Measurements from ENCODE around the gene DNAH10. TPM values are rescaled to one million over a fixed set of nuclear protein-coding genes. Genes with fewer than 3 reads are reported as not detected.

The DNAH10 gene
- total RNA-seq, 1 donor from 2014 or later, result 0.66 TPM

DNA sequence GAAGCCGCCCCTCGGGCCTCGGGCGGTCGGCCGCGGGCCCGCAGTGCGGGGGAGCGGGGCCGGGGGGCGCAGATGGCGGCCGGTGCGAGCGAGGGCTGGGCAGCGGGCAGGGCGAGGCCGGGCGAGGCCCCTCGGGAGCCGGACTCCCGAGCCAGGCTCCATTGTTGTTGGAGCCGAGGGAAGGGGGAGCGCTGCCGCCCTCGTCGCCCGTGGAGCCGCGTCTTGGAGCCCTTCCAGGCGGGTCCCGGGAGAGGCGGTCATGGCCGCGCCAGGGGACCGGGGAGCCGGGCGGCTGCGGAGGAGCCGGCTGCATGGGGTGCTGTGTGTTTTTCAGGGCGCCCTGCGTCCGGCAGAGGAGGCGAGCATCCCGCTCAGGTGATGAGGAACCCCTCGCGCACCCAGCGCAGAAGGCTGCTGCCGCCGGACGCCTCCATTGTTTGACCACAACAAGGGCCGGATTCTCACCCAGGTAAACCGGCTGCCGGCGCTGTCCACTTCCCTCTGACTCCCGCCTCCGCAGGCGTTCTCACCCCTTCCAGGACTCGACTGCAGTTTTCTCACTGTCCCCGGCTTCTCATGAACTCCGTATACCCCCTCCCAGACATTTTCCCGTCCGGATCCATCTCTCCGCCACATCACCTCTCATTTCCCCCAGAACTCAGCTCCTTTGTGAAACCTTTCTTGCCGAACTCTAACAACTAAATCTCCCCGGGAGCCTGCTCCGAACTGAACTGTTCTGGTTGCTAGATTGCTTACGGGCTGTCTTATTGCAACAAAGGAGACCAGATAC, 211.6 kb downstream of the DNAH10 start:
- peak; percentile 82 for DNase-seq
- Mint-ChIP-seq H3K4me1 (ENCODE audit: low read depth, unreplicated experiment) (peaks cover 31% of the 10 kb centered on the region), H3K27me3 (ENCODE audit: unreplicated experiment) (peaks cover 17% of the 10 kb centered on the region), H3K9me3 (ENCODE audit: unreplicated experiment) (peaks cover 16% of the 10 kb centered on the region), H3K4me3 (ENCODE audit: unreplicated experiment) (peak overlapping the region; percentile 99), H3K27ac (ENCODE audit: unreplicated experiment) (peak overlapping the region; percentile 99), H3K36me3 (ENCODE audit: unreplicated experiment) (peaks cover 13% of the 10 kb centered on the region)
- TF ChIP-seq, protein P1, sequence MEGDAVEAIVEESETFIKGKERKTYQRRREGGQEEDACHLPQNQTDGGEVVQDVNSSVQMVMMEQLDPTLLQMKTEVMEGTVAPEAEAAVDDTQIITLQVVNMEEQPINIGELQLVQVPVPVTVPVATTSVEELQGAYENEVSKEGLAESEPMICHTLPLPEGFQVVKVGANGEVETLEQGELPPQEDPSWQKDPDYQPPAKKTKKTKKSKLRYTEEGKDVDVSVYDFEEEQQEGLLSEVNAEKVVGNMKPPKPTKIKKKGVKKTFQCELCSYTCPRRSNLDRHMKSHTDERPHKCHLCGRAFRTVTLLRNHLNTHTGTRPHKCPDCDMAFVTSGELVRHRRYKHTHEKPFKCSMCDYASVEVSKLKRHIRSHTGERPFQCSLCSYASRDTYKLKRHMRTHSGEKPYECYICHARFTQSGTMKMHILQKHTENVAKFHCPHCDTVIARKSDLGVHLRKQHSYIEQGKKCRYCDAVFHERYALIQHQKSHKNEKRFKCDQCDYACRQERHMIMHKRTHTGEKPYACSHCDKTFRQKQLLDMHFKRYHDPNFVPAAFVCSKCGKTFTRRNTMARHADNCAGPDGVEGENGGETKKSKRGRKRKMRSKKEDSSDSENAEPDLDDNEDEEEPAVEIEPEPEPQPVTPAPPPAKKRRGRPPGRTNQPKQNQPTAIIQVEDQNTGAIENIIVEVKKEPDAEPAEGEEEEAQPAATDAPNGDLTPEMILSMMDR (IDR thresholded peaks at IDR 0.05; ENCODE audit: partially characterized antibody, unreplicated experiment), result no peak

DNA sequence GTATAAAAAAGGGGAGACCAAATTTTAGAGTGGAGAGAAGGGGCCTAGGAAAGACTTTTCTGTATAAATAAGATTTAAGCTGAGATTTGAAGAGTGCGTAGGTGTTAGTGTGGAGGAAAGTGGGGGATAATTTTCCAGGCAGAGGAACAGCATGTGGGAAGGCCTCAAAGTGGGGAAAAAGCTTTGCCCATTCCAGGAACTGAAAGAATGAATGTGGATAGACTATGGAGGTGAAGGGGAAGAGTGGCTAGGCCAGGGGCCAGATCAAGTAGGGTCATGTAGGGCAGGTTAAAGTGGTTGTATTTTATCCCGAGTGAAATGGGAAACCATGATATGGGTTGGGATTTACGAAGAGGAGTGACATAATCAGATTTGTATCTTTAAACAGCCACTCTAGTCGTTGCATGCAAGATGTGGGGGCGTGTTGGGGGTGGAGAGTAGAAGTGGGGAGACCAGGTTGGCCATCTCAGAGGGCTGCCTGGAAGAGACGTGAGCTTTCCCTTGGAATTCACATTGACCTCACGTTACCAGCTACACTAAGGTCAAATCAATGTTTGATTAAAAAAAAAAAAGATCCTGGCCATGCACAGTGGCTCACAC, 214.2 kb downstream of the DNAH10 start:
- Mint-ChIP-seq H3K4me3 (ENCODE audit: unreplicated experiment) (peak overlapping the region; percentile 65), H3K36me3 (ENCODE audit: unreplicated experiment) (peaks cover 13% of the 10 kb centered on the region), H3K27ac (ENCODE audit: unreplicated experiment) (no peak overlapping the region), H3K4me1 (ENCODE audit: low read depth, unreplicated experiment) (peaks cover 23% of the 10 kb centered on the region), H3K27me3 (ENCODE audit: unreplicated experiment) (peaks cover 10% of the 10 kb centered on the region), H3K9me3 (ENCODE audit: unreplicated experiment) (peaks cover 11% of the 10 kb centered on the region)
- DNase-seq, result no peak
- TF ChIP-seq, protein P1 (IDR thresholded peaks at IDR 0.05; ENCODE audit: partially characterized antibody, unreplicated experiment), result no peak

DNA sequence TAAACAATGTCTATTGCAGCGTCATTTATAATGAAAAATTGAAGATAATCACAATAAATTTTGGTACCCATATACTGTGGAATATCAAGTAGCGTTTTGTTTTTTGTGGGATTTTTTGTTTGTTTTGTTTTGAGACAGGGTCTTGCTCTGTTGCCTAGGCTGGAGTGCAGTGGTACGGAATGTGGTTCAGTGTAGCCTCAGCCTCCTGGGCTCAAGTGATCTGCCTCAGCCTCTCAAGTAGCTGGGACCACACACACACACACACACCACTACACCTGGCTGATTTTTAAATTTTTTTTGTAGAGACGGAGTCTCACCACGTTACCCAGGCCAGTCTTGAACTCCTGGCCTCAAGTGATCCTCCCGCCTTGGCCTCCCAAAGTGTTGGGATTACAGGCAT, 217.5 kb downstream of the DNAH10 start:
- Mint-ChIP-seq H3K27ac (ENCODE audit: unreplicated experiment) (no peak overlapping the region), H3K9me3 (ENCODE audit: unreplicated experiment) (peaks cover 3% of the 10 kb centered on the region), H3K4me1 (ENCODE audit: low read depth, unreplicated experiment) (peaks cover 41% of the 10 kb centered on the region), H3K27me3 (ENCODE audit: unreplicated experiment) (peaks cover 3% of the 10 kb centered on the region), H3K36me3 (ENCODE audit: unreplicated experiment) (peaks cover 12% of the 10 kb centered on the region), H3K4me3 (ENCODE audit: unreplicated experiment) (no peak overlapping the region)
- DNase-seq, result no peak
- TF ChIP-seq, protein P1 (IDR thresholded peaks at IDR 0.05; ENCODE audit: partially characterized antibody, unreplicated experiment), result no peak

DNA sequence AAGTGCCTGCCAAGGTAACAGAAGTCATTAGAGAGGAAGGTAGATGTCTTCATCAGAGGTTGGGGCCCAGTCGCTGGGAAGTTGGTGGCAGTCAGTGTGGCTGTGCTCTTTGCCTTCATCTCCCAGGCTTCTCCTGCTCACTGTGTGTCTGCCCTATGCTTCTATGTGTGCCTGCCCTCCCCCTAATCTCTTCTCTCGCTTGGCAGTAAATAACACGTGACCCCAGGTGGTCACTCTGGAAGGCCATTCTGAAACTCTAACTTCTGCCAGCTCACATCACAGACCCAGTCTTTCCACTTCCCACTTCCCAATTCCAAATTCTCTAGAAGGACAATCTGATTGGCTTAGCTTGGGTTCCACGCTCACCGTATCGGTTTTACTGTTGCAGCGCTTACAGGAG, 220.2 kb downstream of the DNAH10 start:
- Mint-ChIP-seq H3K27me3 (ENCODE audit: unreplicated experiment) (peaks cover 2% of the 10 kb centered on the region), H3K36me3 (ENCODE audit: unreplicated experiment) (no peaks in the 10 kb centered on the region), H3K27ac (ENCODE audit: unreplicated experiment) (no peak overlapping the region), H3K9me3 (ENCODE audit: unreplicated experiment) (peaks cover 5% of the 10 kb centered on the region), H3K4me1 (ENCODE audit: low read depth, unreplicated experiment) (peaks cover 51% of the 10 kb centered on the region), H3K4me3 (ENCODE audit: unreplicated experiment) (no peak overlapping the region)
- no peak for DNase-seq
- TF ChIP-seq, protein P1 (IDR thresholded peaks at IDR 0.05; ENCODE audit: partially characterized antibody, unreplicated experiment), result no peak
